ENCODE measurements around the gene SLC4A7. TPM values are rescaled to one million over a fixed set of nuclear protein-coding genes. Genes with fewer than 3 reads are reported as not detected.

SLC4A7 gene
- total RNA-seq, 1 donor from 2014 or later, result 12.2 TPM

GRCh38 chr3:27486336-27486735, 2.2 kb upstream of the SLC4A7 start:
- no peak for DNase-seq
- Histone ChIP-seq H3K4me1 (peaks cover 41% of the 10 kb centered on the region), H3K36me3 (no peaks in the 10 kb centered on the region), H3K9me3 (replicated peaks) (no peaks in the 10 kb centered on the region), H3K27me3 (ENCODE audit: low read depth) (no peaks in the 10 kb centered on the region), H3K27ac (replicated peaks) (peak overlapping the region; percentile 95), H3K4me3 (peak overlapping the region; percentile 23)
- no peak for TF ChIP-seq CTCF (IDR thresholded peaks at IDR 0.05; ENCODE audit: borderline replicate concordance)
- intact Hi-C loops (cut with micrococcal nuclease), result no loop called here

DNA sequence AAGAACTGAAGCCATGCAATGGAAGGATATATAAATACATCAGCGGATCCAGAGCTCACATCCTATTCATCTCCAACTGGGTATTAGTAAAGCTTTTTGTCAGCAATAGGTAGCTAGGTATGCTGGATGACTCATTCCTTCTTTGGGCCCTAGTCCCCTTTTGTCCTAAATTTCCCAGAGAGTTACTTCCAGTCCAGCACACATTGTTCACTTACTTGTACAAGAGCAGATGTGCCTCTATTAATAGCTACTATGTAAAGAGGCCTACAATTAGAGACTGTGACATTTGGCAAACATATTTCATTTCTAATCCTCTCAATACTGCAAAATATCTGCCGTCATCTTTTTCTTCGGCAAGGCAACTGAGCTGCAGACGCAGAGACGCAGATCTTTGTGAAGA, 1.7 kb upstream of the SLC4A7 start:
- no peaks in the 10 kb centered on the region for H3K9me3 ChIP-seq (replicated peaks)

GRCh38 chr3:27483117-27484014, 818 bp downstream of the SLC4A7 start:
- Histone ChIP-seq H3K9me3 (replicated peaks) (no peaks in the 10 kb centered on the region), H3K27ac (replicated peaks) (peak overlapping the region; percentile 95), H3K36me3 (no peaks in the 10 kb centered on the region), H3K4me3 (peak overlapping the region; percentile 90), H3K27me3 (ENCODE audit: low read depth) (no peaks in the 10 kb centered on the region), H3K4me1 (peaks cover 52% of the 10 kb centered on the region)
- peak; percentile 53 for DNase-seq
- TF ChIP-seq CTCF (IDR thresholded peaks at IDR 0.05; ENCODE audit: borderline replicate concordance), result no peak
- intact Hi-C loops (cut with micrococcal nuclease), result no loop called here

More for the DNA sequence above, 1.7 kb upstream of the SLC4A7 start:
- peak overlapping the region; percentile 95 for H3K27ac ChIP-seq (replicated peaks)
- DNase-seq, result no peak
- intact Hi-C loops (cut with micrococcal nuclease), result no loop called here
- no peak for TF ChIP-seq CTCF (IDR thresholded peaks at IDR 0.05; ENCODE audit: borderline replicate concordance)
- no peaks in the 10 kb centered on the region for H3K27me3 ChIP-seq (ENCODE audit: low read depth)
- H3K4me3 ChIP-seq, result peak overlapping the region; percentile 23
- no peaks in the 10 kb centered on the region for H3K36me3 ChIP-seq
- peaks cover 46% of the 10 kb centered on the region for H3K4me1 ChIP-seq

GRCh38 chr3:27479806-27480543, 4.2 kb downstream of the SLC4A7 start:
- no peak overlapping the region for H3K4me3 ChIP-seq
- no peak for TF ChIP-seq CTCF (IDR thresholded peaks at IDR 0.05; ENCODE audit: borderline replicate concordance)
- intact Hi-C loops (cut with micrococcal nuclease), result no loop called here
- peaks cover 47% of the 10 kb centered on the region for H3K4me1 ChIP-seq
- no peak overlapping the region for H3K27ac ChIP-seq (replicated peaks)
- no peaks in the 10 kb centered on the region for H3K27me3 ChIP-seq (ENCODE audit: low read depth)
- H3K9me3 ChIP-seq (replicated peaks), result no peaks in the 10 kb centered on the region
- DNase-seq, result no peak
- H3K36me3 ChIP-seq, result no peaks in the 10 kb centered on the region

DNA sequence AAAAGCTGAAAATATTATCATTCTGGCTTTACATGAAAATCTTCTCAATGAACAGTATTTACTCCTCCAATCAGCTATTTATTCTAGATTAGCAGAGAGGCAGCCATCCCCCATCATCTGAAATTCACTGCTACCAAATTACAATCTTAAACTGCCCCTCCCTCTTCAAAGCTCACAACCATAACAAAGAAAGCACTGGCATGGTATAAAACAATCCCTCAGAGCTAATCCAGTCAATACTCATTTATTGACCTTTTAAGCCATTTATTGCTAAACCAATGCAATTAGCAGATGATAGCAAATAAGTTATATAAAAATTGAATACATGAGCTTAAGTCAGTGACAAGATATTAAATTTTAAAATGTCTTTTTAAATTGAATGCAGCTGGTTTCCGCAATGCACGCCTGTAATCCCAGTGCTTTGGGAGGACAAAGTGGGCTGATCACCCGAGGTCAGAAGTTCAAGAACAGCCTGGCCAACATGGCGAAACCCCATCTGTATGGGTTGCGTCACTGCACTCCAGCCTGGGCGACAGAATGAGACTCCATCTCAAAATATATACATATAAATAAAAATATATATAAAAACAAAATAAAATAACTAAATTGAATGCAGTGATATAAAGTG, 12.1 kb downstream of the SLC4A7 start:
- intact Hi-C loops (cut with micrococcal nuclease), result no loop called here
- H3K9me3 ChIP-seq (replicated peaks), result no peaks in the 10 kb centered on the region
- H3K27ac ChIP-seq (replicated peaks), result no peak overlapping the region
- no peaks in the 10 kb centered on the region for H3K27me3 ChIP-seq (ENCODE audit: low read depth)
- no peak for DNase-seq
- no peak for TF ChIP-seq CTCF (IDR thresholded peaks at IDR 0.05; ENCODE audit: borderline replicate concordance)
- peaks cover 13% of the 10 kb centered on the region for H3K4me1 ChIP-seq
- H3K4me3 ChIP-seq, result no peak overlapping the region
- no peaks in the 10 kb centered on the region for H3K36me3 ChIP-seq
